GM12872 (cell line): Measurements from ENCODE around the gene PRKCZ.

Source experiments
- TF ChIP-seq, protein P1 (sequence below): IDR thresholded peaks from 3 replicates; pipeline ENCODE4 v1.5.1; 2011; ENCODE audit warnings: low read depth, mild to moderate bottlenecking, low read length, moderate library complexity; ENCODE audit not compliant: insufficient read depth

PRKCZ gene

DNA sequence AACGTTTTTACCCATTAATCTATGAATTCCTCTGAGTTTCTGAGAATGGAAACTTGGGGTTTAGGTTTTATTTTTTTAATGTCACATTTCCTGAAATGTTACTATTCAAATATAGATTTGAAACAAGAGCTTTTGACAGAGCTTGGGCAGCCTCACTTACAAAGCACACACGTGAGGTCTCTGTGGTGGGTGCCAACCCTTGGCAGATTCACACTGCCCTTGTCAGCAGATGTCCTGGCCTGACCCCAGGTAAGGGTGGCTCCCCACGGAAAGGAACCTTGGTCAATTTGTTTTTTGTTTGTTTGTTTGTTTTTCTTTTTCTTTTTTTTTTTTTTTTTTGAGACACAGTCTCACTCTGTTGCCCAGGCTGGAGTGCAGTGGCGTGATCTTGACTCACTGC is 90.8 kb downstream of the PRKCZ start:
- TF ChIP-seq, protein P1, sequence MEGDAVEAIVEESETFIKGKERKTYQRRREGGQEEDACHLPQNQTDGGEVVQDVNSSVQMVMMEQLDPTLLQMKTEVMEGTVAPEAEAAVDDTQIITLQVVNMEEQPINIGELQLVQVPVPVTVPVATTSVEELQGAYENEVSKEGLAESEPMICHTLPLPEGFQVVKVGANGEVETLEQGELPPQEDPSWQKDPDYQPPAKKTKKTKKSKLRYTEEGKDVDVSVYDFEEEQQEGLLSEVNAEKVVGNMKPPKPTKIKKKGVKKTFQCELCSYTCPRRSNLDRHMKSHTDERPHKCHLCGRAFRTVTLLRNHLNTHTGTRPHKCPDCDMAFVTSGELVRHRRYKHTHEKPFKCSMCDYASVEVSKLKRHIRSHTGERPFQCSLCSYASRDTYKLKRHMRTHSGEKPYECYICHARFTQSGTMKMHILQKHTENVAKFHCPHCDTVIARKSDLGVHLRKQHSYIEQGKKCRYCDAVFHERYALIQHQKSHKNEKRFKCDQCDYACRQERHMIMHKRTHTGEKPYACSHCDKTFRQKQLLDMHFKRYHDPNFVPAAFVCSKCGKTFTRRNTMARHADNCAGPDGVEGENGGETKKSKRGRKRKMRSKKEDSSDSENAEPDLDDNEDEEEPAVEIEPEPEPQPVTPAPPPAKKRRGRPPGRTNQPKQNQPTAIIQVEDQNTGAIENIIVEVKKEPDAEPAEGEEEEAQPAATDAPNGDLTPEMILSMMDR: no peak

DNA sequence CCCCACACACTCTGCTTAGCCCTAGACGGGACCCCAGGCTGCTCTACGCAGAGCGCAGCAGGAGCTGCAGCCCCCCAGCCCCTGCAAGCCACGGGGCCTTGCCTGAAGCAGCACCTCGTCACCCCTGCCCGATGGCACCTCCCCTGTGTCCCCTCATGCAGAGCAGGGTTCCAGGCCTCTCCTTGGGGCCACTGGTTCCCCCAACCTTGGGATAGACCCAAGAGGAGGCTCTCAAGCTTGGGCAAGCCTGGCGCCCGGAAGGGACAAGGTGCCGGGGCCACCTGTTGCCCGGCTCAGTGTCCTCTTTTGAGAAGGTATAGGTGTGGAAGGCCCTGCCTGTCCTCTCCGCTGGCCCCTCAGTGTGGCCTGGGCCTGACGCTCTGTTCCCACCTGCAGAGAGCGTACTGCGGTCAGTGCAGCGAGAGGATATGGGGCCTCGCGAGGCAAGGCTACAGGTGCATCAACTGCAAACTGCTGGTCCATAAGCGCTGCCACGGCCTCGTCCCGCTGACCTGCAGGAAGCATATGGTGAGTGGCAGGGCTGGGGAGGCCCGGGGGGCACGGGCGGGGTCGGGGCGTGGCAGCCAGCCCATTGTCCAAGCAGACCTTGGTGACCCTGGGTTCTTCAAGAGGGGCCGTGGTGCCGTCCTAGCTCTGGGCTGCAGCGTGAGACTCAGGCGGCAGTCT is 93.7 kb downstream of the PRKCZ start:
- TF ChIP-seq, protein P1: no peak

DNA sequence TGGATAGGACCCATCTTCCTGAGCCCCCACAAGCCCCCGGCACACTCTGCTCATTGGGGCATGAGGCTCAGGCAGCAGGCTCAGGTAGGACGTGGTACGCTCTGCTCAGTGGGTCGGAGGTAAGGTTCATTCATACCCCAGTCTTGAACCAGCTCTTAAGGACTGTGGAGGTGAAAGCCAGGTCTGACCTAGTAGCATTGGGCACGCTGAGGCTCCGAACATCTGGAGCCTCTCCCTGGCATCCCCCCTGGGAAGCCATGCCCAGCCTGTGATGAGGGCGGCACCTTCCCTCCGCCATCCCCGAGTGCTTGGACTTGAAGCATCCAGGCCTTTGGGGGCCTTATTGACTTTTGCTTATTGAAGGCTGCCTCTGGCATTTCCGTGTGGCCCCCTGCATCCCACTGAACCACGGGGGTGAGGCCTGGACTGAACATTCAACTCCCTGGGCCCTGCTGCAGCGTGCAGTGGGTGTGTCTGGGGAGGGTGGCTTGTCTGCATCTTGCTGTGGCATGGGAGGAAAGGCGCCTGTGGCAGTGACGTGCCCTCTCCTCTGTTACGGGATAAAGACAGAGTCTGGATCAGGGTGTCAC is 94.4 kb downstream of the PRKCZ start:
- TF ChIP-seq, protein P1: no peak

GRCh38 chr1:2145946-2146835 is 96.0 kb downstream of the PRKCZ start:
- TF ChIP-seq, protein P1: no peak

- TF ChIP-seq, protein P1: no peak
Measured at GRCh38 chr1:2146836-2147517, 96.8 kb downstream of the PRKCZ start.

GRCh38 chr1:2148691-2149090 is 98.5 kb downstream of the PRKCZ start:
- TF ChIP-seq, protein P1: no peak

- TF ChIP-seq, protein P1: no peak
Measured at GRCh38 chr1:2150801-2151200, 100.6 kb downstream of the PRKCZ start.
